ENCODE results near the gene LSM4.

LSM4 gene

DNA sequence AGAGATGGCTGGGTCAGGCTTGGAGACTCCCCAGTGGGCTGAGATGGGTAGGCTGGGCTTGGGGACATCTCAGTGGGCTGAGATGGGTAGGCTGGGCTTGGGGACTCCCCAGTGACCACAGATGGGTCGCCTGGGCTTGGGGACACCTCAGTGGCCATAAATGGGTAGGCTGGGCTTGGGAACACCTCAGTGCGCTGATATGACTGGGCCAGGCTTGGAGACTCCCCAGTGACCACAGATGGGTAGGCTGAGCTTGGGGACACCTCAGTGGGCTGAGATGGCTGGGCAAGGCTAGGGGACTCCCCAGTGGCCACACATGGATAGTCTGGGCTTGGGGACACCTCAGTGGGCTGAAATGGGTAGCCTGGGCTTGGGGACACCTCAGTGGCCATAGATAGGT is 61.4 kb downstream of the LSM4 start:
- DNase-seq (ENCODE audit: extremely low spot score, insufficient read length, low read depth): no peak
- no peak for FAIRE-seq

DNA sequence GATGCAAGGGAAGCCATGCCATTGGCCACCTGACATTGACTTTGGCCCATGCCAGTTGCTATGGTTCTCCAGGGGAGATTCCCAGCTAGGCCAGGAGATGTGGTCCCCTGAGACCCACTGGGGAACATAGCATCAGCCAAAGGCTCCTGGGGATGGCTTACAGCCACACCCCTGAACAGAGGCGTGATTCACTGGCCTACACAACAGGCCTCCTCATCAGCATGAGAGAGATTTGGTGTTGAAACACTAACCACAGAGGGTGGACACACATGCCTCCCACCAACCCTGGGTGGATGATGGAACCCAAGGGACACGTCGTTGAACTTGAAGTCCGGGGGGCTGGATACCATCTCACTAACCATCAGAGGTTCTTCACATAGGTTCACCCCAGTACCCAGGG is 63.0 kb downstream of the LSM4 start:
- FAIRE-seq (no peak), DNase-seq (ENCODE audit: extremely low spot score, insufficient read length, low read depth) (no peak)

- FAIRE-seq (no peak), DNase-seq (ENCODE audit: extremely low spot score, insufficient read length, low read depth) (no peak)
Measured at GRCh38 chr19:18257503-18258470, 65.1 kb downstream of the LSM4 start.

Data from GM18507 (cell line).